B cell (primary cell): ENCODE data around the gene RAE1. TPM values are rescaled to one million over a fixed set of nuclear protein-coding genes. Genes with fewer than 3 reads are reported as not detected.

Experiments used
- ATAC-seq: fragments of 200-7000 bp; cut with Tn5 transposase; one replicate; pipeline ENCODE4 v1.10.0; 2021; ENCODE audit warnings: low read depth, mild to moderate bottlenecking, moderate number of reproducible peaks, moderate library complexity
- CTCF ChIA-PET: fragments of 350-600 bp; sonication (Branson Sonifier 250); formaldehyde crosslinking; loops from one replicate; lab custom pipeline; 2021; ENCODE audit warnings: antibody characterized with exemption, inconsistent platforms; lab: Charles Lee
- POLR2A ChIA-PET: fragments of 350-600 bp; sonication (Branson Sonifier 250); formaldehyde crosslinking; loops from one replicate; lab custom pipeline; 2021; ENCODE audit warnings: antibody characterized with exemption; lab: Charles Lee
- DNase-seq: peaks from one replicate; pipeline ENCODE4 v3.0.0; 2013
- H2AFZ ChIP-seq: 2 replicates; pipeline ENCODE4 v1.6.1; 2012; ENCODE audit warnings: mild to moderate bottlenecking, low read depth, low read length; ENCODE audit not compliant: insufficient read depth, poor library complexity, severe bottlenecking
- H3K27ac ChIP-seq, 2 donors: 1 replicate in 1 of 2; 2 replicates in 1 of 2; pipeline ENCODE4 v1.5.1; 2012 to 2013; ENCODE audit warnings: low read length in 2 of 2, mild to moderate bottlenecking in 2 of 2, moderate library complexity in 1 of 2
- H3K27me3 ChIP-seq, 4 experiments: fragments of 200-600 bp in 1 of 4; sonication (generic) in 1 of 4; replicated peaks in 1 of 4; 1 replicate in 2 of 4; 2 replicates in 2 of 4; pipeline versions ENCODE4 v1.6.1 to v1.7.0; 2013 to 2016; ENCODE audit warnings: low read length in 3 of 4, mild to moderate bottlenecking in 2 of 4, mixed read lengths in 1 of 4, moderate library complexity in 1 of 4; ENCODE audit not compliant: insufficient read depth in 4 of 4, control insufficient read depth in 3 of 4; ENCODE audit errors: control extremely low read depth in 1 of 4
- H3K36me3 ChIP-seq, 2 experiments: replicated peaks in 1 of 2; 1 replicate in 1 of 2; 2 replicates in 1 of 2; pipeline versions ENCODE4 v1.6.1 to v1.7.1; 2013; ENCODE audit warnings: low read length in 1 of 2; ENCODE audit not compliant: insufficient read depth in 2 of 2, control insufficient read depth in 1 of 2; ENCODE audit errors: control extremely low read depth in 1 of 2, extremely low read depth in 1 of 2
- H3K4me1 ChIP-seq, 2 donors: fragments of 200-600 bp in 1 of 2; sonication (generic) in 1 of 2; 1 replicate in 1 of 2; 2 replicates in 1 of 2; pipeline versions ENCODE4 v1.5.1 to v1.6.1; 2013 to 2017; ENCODE audit warnings: low read length in 2 of 2; ENCODE audit not compliant: control insufficient read depth in 2 of 2, insufficient read depth in 2 of 2
- H3K4me2 ChIP-seq: replicated peaks from 2 replicates; pipeline ENCODE3; 2012; ENCODE audit warnings: mild to moderate bottlenecking, low read depth, low read length; ENCODE audit not compliant: poor library complexity, severe bottlenecking
- H3K4me3 ChIP-seq, 5 experiments: fragments of 200-600 bp in 1 of 5; sonication (generic) in 1 of 5; 1 replicate in 3 of 5; 2 replicates in 2 of 5; pipeline versions ENCODE4 v1.5.1 to v1.7.0; 2011 to 2016; ENCODE audit warnings: low read length in 4 of 5, mild to moderate bottlenecking in 4 of 5, low read depth in 2 of 5, control low read depth in 1 of 5, moderate library complexity in 1 of 5; ENCODE audit not compliant: insufficient read depth in 1 of 5; ENCODE audit errors: control extremely low read depth in 1 of 5, extremely low read depth in 1 of 5
- H3K79me2 ChIP-seq: fragments of 200-600 bp; sonication (generic); one replicate; pipeline ENCODE4 v1.6.0; 2016; ENCODE audit warnings: low read length; ENCODE audit not compliant: control insufficient read depth, insufficient read depth
- H3K9ac ChIP-seq: fragments of 200-600 bp; sonication (generic); 2 replicates; pipeline ENCODE4 v1.6.1; 2017; ENCODE audit warnings: mild to moderate bottlenecking, low read length, moderate library complexity
- H3K9me3 ChIP-seq, 3 donors: one replicate each; pipeline versions ENCODE4 v1.6.1 to v1.7.1; 2013; ENCODE audit warnings: low read length in 2 of 3; ENCODE audit not compliant: control insufficient read depth in 2 of 3, insufficient read depth in 1 of 3; ENCODE audit errors: control extremely low read depth in 1 of 3
- H4K20me1 ChIP-seq: 2 replicates; pipeline ENCODE4 v1.6.0; 2012; ENCODE audit warnings: mild to moderate bottlenecking, low read length; ENCODE audit not compliant: insufficient read depth, control insufficient read depth, poor library complexity, severe bottlenecking
- H3K27ac Mint-ChIP-seq: one replicate; pipeline ENCODE4 v1.8.0; 2021; ENCODE audit warnings: mixed read lengths
- H3K27me3 Mint-ChIP-seq: one replicate; pipeline ENCODE4 v1.8.0; 2021; ENCODE audit warnings: mixed read lengths
- H3K4me1 Mint-ChIP-seq: one replicate; pipeline ENCODE4 v1.8.0; 2021; ENCODE audit warnings: mixed read lengths
- H3K4me3 Mint-ChIP-seq: one replicate; pipeline ENCODE4 v1.8.0; 2021; ENCODE audit warnings: mixed read lengths
- H3K9me3 Mint-ChIP-seq: one replicate; pipeline ENCODE4 v1.8.0; 2022; ENCODE audit warnings: mixed read lengths; ENCODE audit not compliant: insufficient read depth
- CTCF ChIP-seq: fragments of 200-600 bp; IDR thresholded peaks from one replicate; pipeline ENCODE4 v1.8.0; 2022; ENCODE audit warnings: antibody characterized with exemption, mild to moderate bottlenecking
- EZH2 ChIP-seq: IDR thresholded peaks from 2 replicates; pipeline ENCODE4 v1.6.1; 2012; ENCODE audit warnings: borderline replicate concordance, low read depth, mild to moderate bottlenecking, moderate library complexity, low read length; ENCODE audit not compliant: insufficient read depth, poor library complexity, severe bottlenecking
- WGBS: methylation state at CpG from one replicate; pipeline ENCODE4 v1.1.5; 2013; ENCODE audit warnings: missing lambda C conversion rate; ENCODE audit not compliant: insufficient coverage; 5-methylcytosine and 5-hydroxymethylcytosine counted together
- intact Hi-C: fragments of 100-400 bp; cut with micrococcal nuclease; formaldehyde crosslinking; loops from one replicate; pipeline ENCODE4 v1.10.0; 2022
- polyA plus RNA-seq: library from polyadenylated mRNA; depleted of rRNA; stranded (reverse); fragments of >200 nt; gene quantifications from 2 replicates; pipeline ENCODE4 v1.2.3, GENCODE V29; 2012
- total RNA-seq, 2 donors: library from RNA; stranded (reverse); fragments of 120-200 nt in 1 of 2; gene quantifications; 1 replicate in 1 of 2; 2 replicates in 1 of 2; pipeline versions ENCODE4 v1.2.3 to v1.2.4, GENCODE V29; 2013 to 2022

Gene RAE1
- total and polyA plus RNA-seq, 2 donors (not counting 1 experiment from before 2014, with no cell fraction given) = 32.6 to 33.3 TPM

- Histone ChIP-seq H3K4me1 (no peaks in the 10 kb centered on the region), H3K4me3 (no peak overlapping the region), H3K79me2 (no peaks in the 10 kb centered on the region), H3K27me3 (peaks cover 0 to 18% (median 7%) of the 10 kb centered on the region in 4 experiments), H3K4me2 (no peak overlapping the region), H3K9me3 (no peaks in the 10 kb centered on the region), H4K20me1 (no peaks in the 10 kb centered on the region), H3K36me3 (no peaks in the 10 kb centered on the region), H3K27ac (no peak overlapping the region), H2AFZ (no peak overlapping the region), H3K9ac (no peak overlapping the region)
- ATAC-seq (no peak), DNase-seq (no peak)
- H3K27ac Mint-ChIP-seq = no peak overlapping the region
- H3K4me1 Mint-ChIP-seq = no peaks in the 10 kb centered on the region
- TF ChIP-seq EZH2 = no peak
- TF ChIP-seq CTCF = no peak
- ChIA-PET CTCF (no interaction called here), POLR2A (no interaction called here)
- H3K4me3 Mint-ChIP-seq = no peak overlapping the region
- no peaks in the 10 kb centered on the region for H3K9me3 Mint-ChIP-seq
- peaks cover 60% of the 10 kb centered on the region for H3K27me3 Mint-ChIP-seq
- intact Hi-C loops = no loop called here
- WGBS = 7% methylated on average over 3 of the region's 6 CpGs
Measured at GRCh38 chr20:57323034-57323433, 28.0 kb upstream of the RAE1 start.

GRCh38 chr20:57325632-57326356 lies 25.3 kb upstream of the RAE1 start:
- no peak for TF ChIP-seq EZH2
- no peak for TF ChIP-seq CTCF
- Histone ChIP-seq H2AFZ (no peak overlapping the region), H3K4me2 (no peak overlapping the region), H3K4me1 (no peaks in the 10 kb centered on the region), H3K9me3 (peaks cover 0 to 6% (median 0%) of the 10 kb centered on the region in 3 donors), H3K36me3 (no peaks in the 10 kb centered on the region), H4K20me1 (no peaks in the 10 kb centered on the region), H3K4me3 (no peak overlapping the region), H3K79me2 (no peaks in the 10 kb centered on the region), H3K27ac (no peak overlapping the region), H3K27me3 (peaks cover 0 to 20% (median 11%) of the 10 kb centered on the region in 4 experiments), H3K9ac (no peak overlapping the region)
- Mint-ChIP-seq H3K27me3 (peaks cover 54% of the 10 kb centered on the region), H3K27ac (no peak overlapping the region), H3K9me3 (no peaks in the 10 kb centered on the region), H3K4me1 (no peaks in the 10 kb centered on the region), H3K4me3 (no peak overlapping the region)
- ChIA-PET POLR2A (no interaction called here), CTCF (interaction anchor here (1.4 kb wide), 1 partner anchor 22 kb away, joined by 3 read pairs; no protein-coding TSS in a partner anchor)
- ATAC-seq (no peak), DNase-seq (no peak)
- 38% methylated on average over 1 of the region's 12 CpGs for WGBS
- intact Hi-C loops = no loop called here
